Body of pancreas (tissue), 4 donors: Measurements from ENCODE around the gene GALNT15. TPM values are rescaled to one million over a fixed set of nuclear protein-coding genes. Genes with fewer than 3 reads are reported as not detected.

Experiments
- ATAC-seq: fragments of 150-250 bp; one replicate; pipeline ENCODE4 v1.9.1; 2016
- DNase-seq, 4 donors: peaks; one replicate each; pipeline ENCODE4 v3.0.0-alpha.2; 2019
- H3K27ac ChIP-seq, 4 donors: fragments of 200-600 bp; sonication (generic); 1 replicate in 3 of 4; 2 replicates in 1 of 4; pipeline versions ENCODE4 v1.5.1 to v1.6.1; 2016 to 2019; ENCODE audit warnings: mild to moderate bottlenecking in 1 of 4, mixed read lengths in 1 of 4, moderate library complexity in 1 of 4
- H3K27me3 ChIP-seq, 2 donors: fragments of 200-600 bp; sonication (generic); one replicate each; pipeline ENCODE4 v1.6.0; 2016; ENCODE audit warnings: mild to moderate bottlenecking in 1 of 2
- H3K36me3 ChIP-seq, 2 donors: fragments of 200-600 bp; sonication (generic); replicated peaks in 1 of 2; 2 replicates each; pipeline ENCODE4 v1.5.1; 2016; ENCODE audit warnings: low read depth in 2 of 2; ENCODE audit not compliant: insufficient read depth in 1 of 2
- H3K4me1 ChIP-seq: fragments of 200-600 bp; sonication (generic); one replicate; pipeline ENCODE4 v1.6.0; 2016
- H3K4me3 ChIP-seq, 2 donors: fragments of 200-600 bp; sonication (generic); 1 replicate in 1 of 2; 2 replicates in 1 of 2; pipeline ENCODE4 v1.5.1; 2016 to 2019
- H3K9me3 ChIP-seq, 3 donors: fragments of 200-600 bp; sonication (generic); 1 replicate in 2 of 3; 2 replicates in 1 of 3; pipeline ENCODE4 v1.5.1; 2016
- CTCF ChIP-seq, 7 experiments: fragments of 450-650 bp in 4 of 7; fragments of 200-600 bp in 3 of 7; sonication (generic) in 3 of 7; IDR thresholded peaks; one replicate each; pipeline ENCODE4 v1.5.1; 2016 to 2019; ENCODE audit warnings: antibody characterized with exemption in 7 of 7
- POLR2A ChIP-seq, 3 donors: fragments of 450-650 bp; IDR thresholded peaks; one replicate each; pipeline ENCODE4 v1.6.1; 2016; ENCODE audit warnings: antibody characterized with exemption in 3 of 3, mild to moderate bottlenecking in 2 of 3
- WGBS, 2 donors: methylation state at CpG; one replicate each; pipeline ENCODE4 v1.1.5; 2017; 5-methylcytosine and 5-hydroxymethylcytosine counted together
- intact Hi-C: fragments of 100-400 bp; cut with DNase I; formaldehyde crosslinking; loops from one replicate; pipeline ENCODE4 v1.15.1; 2023
- total RNA-seq, 2 donors: library from RNA; depleted of rRNA; stranded (reverse); fragments of >200 nt; gene quantifications; one replicate each; pipeline ENCODE4 v1.1.0, GENCODE V29; 2016

The GALNT15 gene
- total RNA-seq, 2 donors from 2014 or later, result 21.8 to 26.0 TPM

- no peak overlapping the region for H3K4me3 ChIP-seq
- WGBS, 2 donors, result 55 to 80% methylated on average over 3 of the region's 3 CpGs
- H3K4me1 ChIP-seq, result no peaks in the 10 kb centered on the region
- no peak for ATAC-seq
- H3K9me3 ChIP-seq, result no peaks in the 10 kb centered on the region
- H3K27ac ChIP-seq, result no peak overlapping the region
- no peak for DNase-seq
- TF ChIP-seq CTCF (IDR thresholded peaks at IDR 0.05) (no peak), POLR2A (IDR thresholded peaks at IDR 0.05) (no peak)
- intact Hi-C loops, result no loop called here
- H3K36me3 ChIP-seq, result no peaks in the 10 kb centered on the region
- no peaks in the 10 kb centered on the region for H3K27me3 ChIP-seq
These were observed 47.5 kb downstream of the GALNT15 start for GRCh38 chr3:16221990-16222389.

DNA sequence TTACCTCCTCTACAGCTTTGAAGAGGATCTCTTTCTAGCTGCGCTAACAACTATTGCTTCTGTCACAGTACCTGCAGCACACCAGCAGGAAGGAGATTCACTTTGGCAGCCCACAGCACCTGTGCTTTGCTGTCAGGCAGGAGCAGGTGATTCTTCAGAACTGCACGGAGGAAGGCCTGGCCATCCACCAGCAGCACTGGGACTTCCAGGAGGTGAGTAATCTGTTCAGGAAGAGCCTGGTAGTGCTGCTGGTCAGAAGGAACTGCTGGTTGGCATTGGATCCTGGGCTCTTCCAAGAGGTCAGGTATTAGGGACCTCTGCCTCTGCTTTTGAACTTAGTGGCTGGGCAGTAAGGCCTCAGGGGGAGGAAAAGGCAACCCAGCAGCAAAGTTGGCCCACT lies 48.1 kb downstream of the GALNT15 start:
- no peak overlapping the region for H3K27ac ChIP-seq
- no peaks in the 10 kb centered on the region for H3K9me3 ChIP-seq
- no peak for ATAC-seq
- no peaks in the 10 kb centered on the region for H3K4me1 ChIP-seq
- H3K27me3 ChIP-seq, result no peaks in the 10 kb centered on the region
- intact Hi-C loops, result no loop called here
- TF ChIP-seq POLR2A (IDR thresholded peaks at IDR 0.05) (no peak), CTCF (IDR thresholded peaks at IDR 0.05) (no peak)
- H3K4me3 ChIP-seq, result no peak overlapping the region
- 94% methylated on average over 2 of the region's 2 CpGs for WGBS, 2 donors
- H3K36me3 ChIP-seq, result no peaks in the 10 kb centered on the region
- no peak for DNase-seq

GRCh38 chr3:16224325-16224724 lies 49.8 kb downstream of the GALNT15 start:
- intact Hi-C loops, result no loop called here

DNA sequence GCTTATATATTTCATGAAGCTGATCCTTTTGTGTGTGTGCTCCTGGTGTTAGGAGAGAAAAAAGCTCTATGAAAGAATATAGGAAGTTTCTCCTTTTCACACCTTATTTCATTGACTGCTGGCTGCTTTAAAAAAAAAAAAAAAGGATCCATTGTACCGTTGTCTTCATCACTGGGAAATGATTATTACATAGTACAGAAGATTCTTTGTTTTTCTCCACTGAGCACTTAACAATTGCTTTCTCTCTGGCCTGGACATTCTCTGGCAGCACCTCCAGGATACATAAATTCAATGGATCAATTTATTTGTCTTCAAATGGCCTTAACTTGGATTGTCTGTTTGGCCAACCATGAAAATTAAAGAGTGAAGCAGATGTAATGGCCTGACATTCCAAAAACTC lies 53.1 kb downstream of the GALNT15 start:
- no peak overlapping the region for H3K27ac ChIP-seq
- no peaks in the 10 kb centered on the region for H3K27me3 ChIP-seq
- no peak for ATAC-seq
- no peak for DNase-seq
- no peaks in the 10 kb centered on the region for H3K36me3 ChIP-seq
- H3K4me1 ChIP-seq, result no peaks in the 10 kb centered on the region
- no peaks in the 10 kb centered on the region for H3K9me3 ChIP-seq
- intact Hi-C loops, result no loop called here
- no peak for TF ChIP-seq CTCF (IDR thresholded peaks at IDR 0.05)
- TF ChIP-seq POLR2A (IDR thresholded peaks at IDR 0.05), result no peak
- WGBS, 2 donors, result 21 to 30% methylated on average over 1 of the region's 1 CpG
- H3K4me3 ChIP-seq, result no peak overlapping the region

More at GRCh38 chr3:16224325-16224724, 49.8 kb downstream of the GALNT15 start:
- Histone ChIP-seq H3K27me3 (no peaks in the 10 kb centered on the region), H3K27ac (no peak overlapping the region), H3K4me3 (no peak overlapping the region), H3K36me3 (no peaks in the 10 kb centered on the region), H3K9me3 (no peaks in the 10 kb centered on the region), H3K4me1 (no peaks in the 10 kb centered on the region)
- no peak for TF ChIP-seq CTCF (IDR thresholded peaks at IDR 0.05)
- no peak for TF ChIP-seq POLR2A (IDR thresholded peaks at IDR 0.05)
- 71 to 88% methylated on average over 2 of the region's 2 CpGs for WGBS, 2 donors
- ATAC-seq (no peak), DNase-seq (no peak)

DNA sequence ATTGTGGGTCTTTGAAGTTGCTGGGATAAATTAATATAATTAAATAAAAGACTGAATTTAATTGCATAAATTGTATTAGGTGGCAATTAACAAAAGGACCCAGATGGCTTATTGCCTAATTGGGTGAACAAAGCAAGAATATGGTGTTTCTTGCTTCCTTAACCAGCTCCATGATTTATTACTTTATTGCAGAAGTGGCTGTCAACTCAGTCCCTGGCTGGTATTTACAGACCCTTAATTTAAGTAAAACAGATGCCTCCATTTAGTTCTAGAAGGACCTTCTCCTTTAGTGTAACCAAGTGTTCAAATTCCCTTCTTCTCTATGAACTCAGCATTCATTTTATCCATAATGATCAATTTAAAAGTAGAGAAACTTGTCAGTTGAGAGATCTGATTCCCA lies 55.2 kb downstream of the GALNT15 start:
- Histone ChIP-seq H3K27me3 (no peaks in the 10 kb centered on the region), H3K4me1 (no peaks in the 10 kb centered on the region), H3K9me3 (no peaks in the 10 kb centered on the region), H3K4me3 (no peak overlapping the region), H3K27ac (no peak overlapping the region), H3K36me3 (no peaks in the 10 kb centered on the region)
- TF ChIP-seq POLR2A (IDR thresholded peaks at IDR 0.05) (no peak), CTCF (IDR thresholded peaks at IDR 0.05) (no peak)
- ATAC-seq (no peak), DNase-seq (no peak)
- intact Hi-C loops, result no loop called here
